HG02840 (cell line): ENCODE data around the gene PREX1.
"Not testable (repeated sequence)": the region's sequence is repeated elsewhere in the genome, so short reads cannot be mapped to it uniquely, and the experiment has no call there.

Experiments
- ATAC-seq: cut with Tn5 transposase; IDR thresholded peaks from one replicate; pipeline ENCODE4 v1.9.1; 2021; ENCODE audit warnings: mild to moderate bottlenecking, moderate library complexity, moderate number of reproducible peaks; ENCODE audit not compliant: unreplicated experiment, low FRiP score

Gene PREX1

DNA sequence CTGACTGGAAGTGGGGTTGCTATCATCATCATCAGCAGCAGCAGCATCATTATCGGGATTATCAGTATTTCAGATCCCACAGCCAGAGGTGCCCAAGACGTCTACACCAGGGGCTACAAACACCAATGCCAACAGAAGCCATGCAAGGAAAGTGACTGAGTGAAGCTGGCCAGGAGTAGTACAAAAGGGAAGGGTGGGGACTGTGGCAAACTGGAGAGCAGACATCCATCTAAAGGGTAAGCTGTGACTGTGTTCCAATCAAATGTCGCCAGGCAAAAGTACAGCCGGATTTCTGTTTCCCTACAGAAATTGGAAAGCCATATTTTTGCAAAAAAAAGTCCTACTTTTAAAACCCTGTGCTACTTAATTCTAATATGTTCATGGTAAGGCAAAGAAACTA, 50.0 kb downstream of the PREX1 start:
- ATAC-seq = no peak

GRCh38 chr20:48777005-48777404, 50.8 kb downstream of the PREX1 start:
- ATAC-seq = no peak

- ATAC-seq = no peak
These were observed 51.5 kb downstream of the PREX1 start for GRCh38 chr20:48776306-48776705.

DNA sequence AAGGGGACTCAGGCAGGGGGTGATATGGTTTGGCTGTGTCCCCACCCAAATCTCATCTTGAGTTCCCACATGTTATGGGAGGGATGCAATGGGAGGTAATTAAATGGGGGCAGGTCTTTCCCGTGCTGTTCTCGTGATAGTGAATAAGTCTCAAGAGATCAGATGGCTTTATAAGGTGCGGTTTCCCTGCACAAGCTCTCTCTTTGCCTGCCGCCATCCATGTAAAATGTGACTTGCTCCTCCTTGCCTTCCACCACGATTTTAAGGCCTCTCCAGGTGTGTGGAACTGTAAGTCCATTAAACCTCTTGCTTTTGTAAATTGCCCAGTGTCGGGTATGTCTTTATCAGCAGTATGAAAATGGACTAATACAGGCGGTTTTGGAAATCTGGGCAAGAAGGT, 52.3 kb downstream of the PREX1 start:
- not testable (repeated sequence) for ATAC-seq

- ATAC-seq = no peak
These were observed 53.1 kb downstream of the PREX1 start for GRCh38 chr20:48774696-48775095.

DNA sequence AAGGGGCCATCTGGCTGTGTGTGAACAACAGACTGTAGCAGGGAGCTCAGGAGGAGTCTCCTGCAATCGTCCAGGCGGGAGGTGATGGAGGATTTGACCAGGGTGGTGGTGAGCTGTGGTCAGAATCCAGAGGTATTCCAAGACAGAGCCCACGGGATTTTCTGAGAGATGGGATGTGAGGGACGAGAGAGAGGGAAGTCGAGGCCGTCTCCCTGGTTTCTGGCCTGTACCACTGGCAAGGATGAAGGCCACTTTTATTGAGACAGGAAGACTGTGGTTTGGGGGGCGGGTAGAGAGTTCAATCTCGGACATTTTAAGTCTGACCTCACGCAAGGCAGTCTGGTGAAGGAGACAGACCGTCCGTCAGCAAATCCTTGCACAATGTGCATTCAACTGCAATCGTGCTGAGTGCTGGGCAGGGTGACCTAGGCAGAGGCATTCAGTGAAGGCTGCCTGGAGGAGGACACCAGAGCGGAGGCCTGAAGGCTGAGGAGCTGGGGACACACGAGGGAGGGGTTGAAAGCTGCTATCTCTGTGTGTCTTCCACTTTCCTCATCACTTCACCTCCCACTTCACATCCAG, 53.9 kb downstream of the PREX1 start:
- ATAC-seq = no peak

DNA sequence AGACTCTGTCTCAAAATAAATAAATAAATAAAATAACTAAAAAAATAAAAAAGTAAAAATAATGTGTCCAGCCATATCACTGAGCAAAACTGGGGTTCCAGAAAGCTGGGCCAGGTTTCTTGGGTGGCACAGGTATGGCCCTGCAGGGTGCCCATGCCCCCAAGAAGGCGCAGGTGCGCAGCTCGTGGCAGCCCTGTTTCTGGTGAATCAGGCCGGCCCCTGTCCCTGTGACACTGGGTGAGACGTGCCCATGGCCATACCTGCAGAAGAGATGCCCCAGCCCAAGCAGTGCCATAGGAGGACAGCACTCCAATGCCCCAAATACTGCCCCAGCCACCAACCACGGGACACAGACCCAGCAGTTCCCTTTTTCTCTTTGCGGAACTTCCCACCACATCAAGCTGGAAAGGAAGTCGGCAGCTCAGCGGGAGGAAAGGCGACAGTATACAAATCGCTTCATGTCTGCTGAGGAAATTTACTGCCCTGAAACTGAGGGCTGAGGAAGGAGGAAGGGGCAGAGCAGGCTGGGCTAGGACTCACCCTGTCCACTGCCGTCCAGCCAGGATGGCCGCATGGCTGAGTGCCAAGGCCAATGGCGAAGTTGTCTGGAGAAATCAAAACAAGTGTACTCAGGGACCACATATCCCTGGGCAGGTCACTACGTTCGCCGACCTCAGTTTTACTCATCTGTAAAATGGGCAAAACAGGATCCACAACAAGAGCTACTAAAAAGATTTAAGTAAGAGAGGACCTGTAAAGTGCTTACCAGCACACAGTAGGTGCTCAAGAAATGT, 55.4 kb downstream of the PREX1 start:
- ATAC-seq = no peak

DNA sequence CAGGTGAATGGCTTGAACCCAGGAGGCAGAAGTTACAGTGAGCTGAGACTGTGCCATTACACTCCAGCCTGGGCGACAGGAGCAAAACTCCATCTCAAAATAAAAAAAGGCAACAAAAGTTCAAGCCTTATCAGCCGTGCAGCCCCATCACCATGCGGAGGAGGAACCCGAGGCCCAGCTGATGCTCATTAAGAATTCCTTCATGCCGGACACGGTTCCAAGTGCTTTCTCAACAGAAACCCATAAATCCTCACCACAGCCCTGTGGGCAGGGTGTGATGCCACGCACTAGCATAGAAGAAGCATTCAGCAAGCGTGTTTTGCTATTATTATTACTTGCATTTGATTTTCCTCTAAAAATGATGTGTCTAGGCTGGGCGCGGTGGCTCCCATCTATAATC, 56.3 kb downstream of the PREX1 start:
- no peak for ATAC-seq

DNA sequence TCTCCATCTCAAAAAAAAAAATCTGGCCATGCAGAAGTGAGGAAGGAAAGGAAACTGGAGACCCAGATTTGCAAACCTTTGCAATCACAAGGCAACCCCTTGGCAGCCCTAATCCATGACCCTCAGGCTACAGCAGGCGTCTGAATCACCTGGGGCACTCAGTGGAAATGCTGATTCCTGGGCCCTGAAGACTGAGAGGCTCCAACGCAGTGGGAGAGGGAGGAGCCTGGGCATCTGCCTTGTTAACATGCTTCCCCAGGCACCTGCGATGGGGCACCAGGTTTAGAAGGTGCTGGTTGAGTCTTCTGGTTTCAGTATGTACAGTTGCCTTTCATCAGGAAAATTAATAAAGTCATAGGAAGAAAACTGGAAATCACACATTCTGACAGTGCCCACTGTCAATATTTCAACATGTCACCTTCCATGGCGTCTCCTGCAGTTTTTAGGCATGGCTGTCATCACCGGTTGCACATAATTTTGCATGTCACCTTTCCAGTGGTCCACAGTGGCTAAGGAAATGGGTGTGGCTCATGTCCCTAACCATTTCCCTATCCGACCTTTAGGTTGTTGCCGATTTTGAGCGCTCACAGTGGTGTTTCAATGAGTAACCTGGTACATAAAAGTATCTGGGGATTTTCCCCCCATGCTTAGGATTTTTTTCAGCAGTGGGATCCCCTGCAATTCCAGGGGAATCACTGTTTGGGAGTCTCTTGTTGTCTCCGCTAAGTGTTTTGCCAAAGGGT, 56.9 kb downstream of the PREX1 start:
- ATAC-seq = no peak

DNA sequence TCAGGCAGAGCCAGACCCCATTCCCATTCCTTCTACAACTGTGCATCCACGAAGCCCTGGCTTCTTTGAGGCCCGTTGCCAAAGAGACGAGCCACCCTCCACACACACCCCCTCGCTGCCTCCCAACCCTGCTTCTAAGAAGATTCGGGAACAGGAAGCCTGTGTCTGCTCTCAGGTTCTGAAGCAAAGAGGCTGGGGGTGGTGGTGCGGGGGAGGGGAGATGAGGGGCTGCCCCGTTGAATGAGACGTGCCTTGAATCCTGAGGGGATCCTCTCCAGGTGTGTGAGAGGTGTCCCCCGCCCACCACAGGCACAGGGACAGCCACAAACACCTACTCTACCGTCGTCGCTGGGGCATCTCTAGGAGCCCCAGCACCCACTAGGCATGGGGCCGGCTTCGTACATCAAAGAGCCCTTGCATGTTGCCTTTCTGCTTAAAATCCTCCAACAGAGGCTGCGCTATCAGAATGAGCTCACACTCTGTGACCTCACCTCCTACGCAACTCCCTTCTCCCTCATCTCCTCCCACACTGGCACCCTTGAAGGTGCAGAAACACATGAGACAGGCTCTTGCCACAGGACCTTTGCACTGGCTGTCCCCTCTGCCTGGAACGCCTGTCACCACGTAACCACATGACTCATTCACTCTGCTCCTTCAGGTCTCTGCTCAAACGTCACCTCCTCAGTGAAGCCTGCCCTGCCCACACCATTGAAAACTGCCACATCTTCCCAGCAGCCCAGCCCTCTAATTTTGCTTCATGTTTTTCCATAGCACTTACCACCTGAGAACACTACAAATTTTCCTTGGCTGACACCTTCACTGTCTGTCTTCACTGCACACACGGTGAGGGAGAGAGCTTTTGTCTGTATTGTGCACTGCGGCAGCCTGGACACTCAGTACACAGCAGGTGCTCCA, 58.5 kb downstream of the PREX1 start:
- ATAC-seq = no peak

DNA sequence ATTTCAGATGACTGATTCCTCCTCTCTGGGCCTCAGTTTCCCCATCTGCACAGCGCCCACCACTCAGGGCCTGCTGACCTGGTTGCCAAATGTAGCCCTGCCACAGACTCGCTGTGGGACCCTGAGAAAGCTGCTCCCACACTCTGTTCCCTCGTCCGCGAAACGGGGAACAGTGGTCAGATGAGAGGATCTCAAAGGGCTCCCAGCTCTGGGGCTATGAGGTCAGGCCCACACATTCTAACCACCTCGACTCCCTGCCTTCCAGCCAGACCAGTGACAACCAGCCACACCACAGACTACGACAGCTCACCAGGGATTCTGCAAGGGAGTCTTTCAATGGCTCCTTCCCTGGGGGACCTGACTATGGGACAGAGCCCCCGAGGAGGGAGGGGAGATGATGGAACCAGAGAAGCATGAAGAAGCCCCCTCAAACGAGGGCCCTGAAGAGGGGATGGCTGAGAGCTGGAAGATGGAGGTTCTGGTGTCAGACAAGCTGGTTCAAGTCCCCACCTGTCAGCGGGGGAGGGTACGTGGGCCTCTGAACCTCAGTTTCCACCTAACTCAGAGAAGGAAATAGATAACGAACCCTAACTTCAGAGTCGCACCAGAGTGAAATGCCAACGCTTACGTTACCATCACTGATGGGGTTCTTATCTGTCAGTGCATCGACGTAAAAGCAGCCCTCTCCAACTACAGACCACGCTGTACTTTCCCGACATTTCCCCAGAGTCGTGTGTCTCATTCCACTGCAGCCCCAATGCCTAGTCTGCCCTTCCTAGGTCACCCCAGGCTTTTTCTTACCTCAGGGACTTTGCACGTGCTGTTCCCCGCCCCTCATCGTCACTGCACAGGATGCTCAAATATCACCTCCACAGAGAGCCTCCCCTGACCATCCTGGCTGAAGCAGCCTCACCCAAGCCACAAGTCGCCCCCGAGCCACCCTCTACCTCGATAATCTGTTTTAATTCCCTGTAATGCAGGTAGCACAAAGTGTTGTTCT, 60.5 kb downstream of the PREX1 start:
- ATAC-seq = no peak

DNA sequence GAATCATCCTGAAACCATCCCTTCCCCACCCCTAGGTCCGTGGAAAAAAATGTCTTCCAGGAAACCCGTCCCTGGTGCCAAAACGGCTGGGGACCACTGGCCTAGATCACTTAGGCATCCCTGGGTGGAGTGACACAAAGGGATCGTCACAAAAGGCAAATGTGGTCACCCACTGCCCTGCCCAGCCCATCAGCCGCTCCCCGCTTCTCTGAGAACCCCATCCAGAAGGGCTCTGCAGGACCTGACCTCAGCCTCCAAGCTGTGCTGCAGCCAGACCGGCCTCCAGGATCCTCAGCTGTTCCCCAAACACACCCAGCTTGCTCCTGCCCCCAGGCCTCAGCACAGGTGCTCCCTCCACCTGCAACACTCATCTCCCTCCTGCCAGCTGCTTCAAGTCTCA, 61.6 kb downstream of the PREX1 start:
- ATAC-seq = no peak

GRCh38 chr20:48765359-48765758, 62.4 kb downstream of the PREX1 start:
- ATAC-seq = no peak

- ATAC-seq = no peak
These were observed 64.4 kb downstream of the PREX1 start for GRCh38 chr20:48763216-48763914.

DNA sequence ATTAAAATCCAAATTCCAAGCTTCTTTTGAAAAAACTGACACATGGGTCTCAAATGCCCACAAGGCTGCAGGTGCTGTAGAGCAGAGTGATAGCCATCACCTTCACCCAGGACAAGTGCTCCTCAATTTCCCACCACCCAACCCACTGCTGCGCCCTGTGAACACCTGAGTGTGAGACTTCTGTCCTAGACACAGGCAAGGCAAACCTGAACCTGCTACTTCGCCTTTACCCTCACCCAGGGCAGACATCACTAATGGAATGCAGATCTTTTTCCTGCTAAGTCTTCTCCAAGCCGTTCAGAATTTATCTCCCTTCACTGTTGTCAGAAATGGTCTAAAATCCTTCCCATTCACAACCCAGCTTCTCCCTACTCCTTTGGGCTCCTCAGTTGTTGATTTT, 65.9 kb downstream of the PREX1 start:
- no peak for ATAC-seq

DNA sequence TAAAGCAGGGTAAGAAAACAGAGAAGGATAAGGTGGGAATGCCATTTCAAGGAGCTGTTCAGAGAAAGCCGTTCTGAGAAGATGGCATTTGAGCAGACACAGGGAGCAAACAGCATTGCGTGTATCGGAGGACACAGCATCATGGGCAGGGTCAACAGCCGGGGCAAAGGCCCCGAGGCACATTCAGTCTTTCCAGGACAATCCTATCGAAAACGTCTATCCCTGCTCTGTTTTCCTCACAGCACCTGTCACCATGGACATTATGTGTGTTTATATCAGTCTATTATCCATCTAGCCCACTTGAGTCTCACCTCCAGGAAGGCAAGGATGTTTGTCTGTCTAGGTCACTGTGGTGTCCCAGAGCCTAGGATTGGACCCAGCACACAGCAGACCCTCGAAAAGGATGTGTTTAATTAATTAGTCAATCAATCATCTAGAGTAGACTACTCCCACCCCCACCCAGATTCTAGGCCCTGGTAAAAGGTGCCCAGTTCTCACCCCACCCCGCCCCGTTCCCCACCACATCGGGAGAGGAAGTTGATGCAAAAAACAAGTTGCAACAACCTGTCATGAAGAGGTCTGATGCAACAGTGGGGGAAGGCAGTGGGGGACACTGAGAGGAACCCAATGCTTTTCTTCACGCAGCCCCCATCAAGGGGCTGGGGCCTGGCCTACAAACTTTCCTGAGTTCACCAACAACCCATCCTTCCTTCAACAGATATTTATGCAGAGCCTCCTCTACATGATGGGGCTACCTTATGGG, 66.6 kb downstream of the PREX1 start:
- ATAC-seq = no peak

- ATAC-seq = no peak
These were observed 67.3 kb downstream of the PREX1 start for GRCh38 chr20:48760403-48760983.
